Brain microvascular endothelial cell (primary cell): Measurements from ENCODE around the gene KIAA0232.
A peak's percentile ranks its signal among the peaks of the same experiment; 100 is the strongest.

Source experiments
- DNase-seq: peaks from one replicate; pipeline ENCODE4 v3.0.0-alpha.2; 2020
- H3K27ac ChIP-seq: fragments of 250-450 bp; sonication (Bioruptor Pico); 2 replicates; pipeline ENCODE4 v1.5.1; 2020; ENCODE audit warnings: mild to moderate bottlenecking, moderate library complexity
- H3K27me3 ChIP-seq: fragments of 250-450 bp; sonication (Bioruptor Pico); replicated peaks from 2 replicates; pipeline ENCODE4 v1.5.1; 2020; ENCODE audit warnings: mild to moderate bottlenecking
- H3K36me3 ChIP-seq: fragments of 250-450 bp; sonication (Bioruptor Pico); replicated peaks from 2 replicates; pipeline ENCODE4 v1.5.1; 2020; ENCODE audit warnings: mild to moderate bottlenecking
- H3K4me3 ChIP-seq: 2 replicates; pipeline ENCODE4 v1.5.1; 2011; ENCODE audit warnings: low read depth, mild to moderate bottlenecking, control low read depth, low read length, moderate library complexity
- in situ Hi-C: cut with HindIII; loops from 2 replicates; pipeline ENCODE4 v1.10.0; 2017; ENCODE audit warnings: low sequenced_read_pairs, low pct_ligation_motif_present
- TF ChIP-seq, protein P1 (sequence below): IDR thresholded peaks from 2 replicates; pipeline ENCODE4 v1.5.1; 2011; ENCODE audit warnings: low read depth, mild to moderate bottlenecking, moderate library complexity, low read length, control low read depth, inconsistent platforms; ENCODE audit errors: missing control alignments

Gene KIAA0232

DNA sequence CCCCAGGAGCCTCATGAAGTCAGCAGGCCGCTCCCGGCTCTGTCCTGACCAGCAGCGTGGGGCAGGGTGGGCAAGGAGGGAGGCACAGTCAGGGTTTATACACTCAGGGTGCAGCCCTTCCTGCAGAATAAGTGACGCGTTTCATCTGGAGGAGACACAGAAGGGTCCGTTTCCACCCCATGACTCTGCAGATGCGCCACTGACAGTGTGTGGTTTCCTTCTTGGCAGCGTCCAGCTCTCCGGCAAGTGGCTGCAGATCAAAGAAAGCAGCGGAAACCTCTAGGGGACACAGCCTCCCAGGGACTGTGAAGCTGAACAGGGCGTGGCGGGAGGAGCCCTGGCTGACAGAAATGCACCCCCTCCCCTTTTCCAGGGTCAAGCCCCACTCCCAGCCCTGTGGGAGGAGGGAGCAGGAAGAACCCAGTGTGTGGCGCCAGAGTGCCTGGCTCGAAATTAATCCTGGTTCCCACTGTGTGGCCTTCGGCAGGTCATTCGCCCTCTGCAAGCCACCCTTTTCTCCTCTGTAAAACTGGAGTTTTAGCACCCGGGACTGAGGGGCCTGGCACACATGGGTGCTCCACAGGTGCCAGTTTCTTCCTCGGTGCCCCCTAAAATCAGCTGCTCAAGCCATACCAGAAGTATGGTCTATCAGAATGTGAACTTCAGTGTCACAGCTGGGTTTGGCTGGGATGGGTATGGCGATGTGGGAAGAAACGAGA lies 109.8 kb downstream of the KIAA0232 start:
- peak overlapping the region; percentile 34 for H3K27ac ChIP-seq
- in situ Hi-C loops, result no loop called here
- no peaks in the 10 kb centered on the region for H3K27me3 ChIP-seq
- DNase-seq, result peak; percentile 56
- no peaks in the 10 kb centered on the region for H3K36me3 ChIP-seq
- TF ChIP-seq, protein P1, sequence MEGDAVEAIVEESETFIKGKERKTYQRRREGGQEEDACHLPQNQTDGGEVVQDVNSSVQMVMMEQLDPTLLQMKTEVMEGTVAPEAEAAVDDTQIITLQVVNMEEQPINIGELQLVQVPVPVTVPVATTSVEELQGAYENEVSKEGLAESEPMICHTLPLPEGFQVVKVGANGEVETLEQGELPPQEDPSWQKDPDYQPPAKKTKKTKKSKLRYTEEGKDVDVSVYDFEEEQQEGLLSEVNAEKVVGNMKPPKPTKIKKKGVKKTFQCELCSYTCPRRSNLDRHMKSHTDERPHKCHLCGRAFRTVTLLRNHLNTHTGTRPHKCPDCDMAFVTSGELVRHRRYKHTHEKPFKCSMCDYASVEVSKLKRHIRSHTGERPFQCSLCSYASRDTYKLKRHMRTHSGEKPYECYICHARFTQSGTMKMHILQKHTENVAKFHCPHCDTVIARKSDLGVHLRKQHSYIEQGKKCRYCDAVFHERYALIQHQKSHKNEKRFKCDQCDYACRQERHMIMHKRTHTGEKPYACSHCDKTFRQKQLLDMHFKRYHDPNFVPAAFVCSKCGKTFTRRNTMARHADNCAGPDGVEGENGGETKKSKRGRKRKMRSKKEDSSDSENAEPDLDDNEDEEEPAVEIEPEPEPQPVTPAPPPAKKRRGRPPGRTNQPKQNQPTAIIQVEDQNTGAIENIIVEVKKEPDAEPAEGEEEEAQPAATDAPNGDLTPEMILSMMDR, result peak; percentile 32
- peak overlapping the region; percentile 24 for H3K4me3 ChIP-seq

DNA sequence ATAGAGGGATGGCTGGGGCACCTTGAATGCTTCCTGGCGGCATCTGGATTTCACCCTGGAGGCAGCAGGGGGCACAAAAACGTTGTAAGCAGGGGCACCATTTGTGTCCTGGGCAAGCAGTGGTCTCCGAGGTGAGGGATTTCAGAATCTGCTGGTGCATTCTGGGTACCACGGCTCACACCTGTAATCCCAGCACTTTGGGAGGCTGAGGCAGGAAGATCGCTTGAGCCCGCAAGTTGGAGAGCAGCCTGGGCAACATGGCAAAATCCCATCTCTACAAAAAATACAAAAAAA lies 110.3 kb downstream of the KIAA0232 start:
- Histone ChIP-seq H3K27me3 (no peaks in the 10 kb centered on the region), H3K36me3 (no peaks in the 10 kb centered on the region), H3K4me3 (no peak overlapping the region), H3K27ac (no peak overlapping the region)
- in situ Hi-C loops, result no loop called here
- TF ChIP-seq, protein P1, result no peak
- no peak for DNase-seq

DNA sequence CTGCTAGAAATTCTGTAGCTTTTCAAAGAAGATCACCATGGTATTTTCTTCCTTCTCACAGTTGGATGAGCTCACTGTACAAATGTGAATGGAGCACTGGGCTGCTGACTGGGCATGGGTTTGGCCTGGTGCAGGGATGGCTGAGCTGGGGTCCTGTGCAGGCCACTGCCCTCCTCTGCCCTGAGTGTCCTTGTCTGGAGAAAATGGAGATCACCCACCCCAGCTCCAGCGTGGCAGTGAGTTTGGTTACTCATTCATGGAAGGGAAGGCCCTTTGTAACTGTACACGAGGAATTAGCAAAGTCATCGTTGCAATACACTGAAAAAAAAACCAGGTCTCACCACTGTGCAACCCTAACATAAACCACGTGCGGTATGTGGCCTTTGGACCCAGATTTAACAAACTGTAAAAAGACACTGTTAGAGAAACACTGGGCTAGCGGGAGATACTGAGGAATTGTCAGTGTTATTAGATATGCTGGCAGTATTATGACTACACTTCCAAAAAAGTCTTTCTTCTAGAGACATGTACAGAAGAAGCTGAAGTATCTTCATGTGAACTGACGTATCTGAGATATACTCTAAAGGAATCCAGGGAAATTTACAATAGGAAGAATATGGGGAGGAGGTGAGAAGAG lies 111.0 kb downstream of the KIAA0232 start:
- no peaks in the 10 kb centered on the region for H3K27me3 ChIP-seq
- in situ Hi-C loops, result no loop called here
- TF ChIP-seq, protein P1, result no peak
- no peaks in the 10 kb centered on the region for H3K36me3 ChIP-seq
- peak; percentile 31 for DNase-seq
- no peak overlapping the region for H3K4me3 ChIP-seq
- H3K27ac ChIP-seq, result peak overlapping the region; percentile 16

DNA sequence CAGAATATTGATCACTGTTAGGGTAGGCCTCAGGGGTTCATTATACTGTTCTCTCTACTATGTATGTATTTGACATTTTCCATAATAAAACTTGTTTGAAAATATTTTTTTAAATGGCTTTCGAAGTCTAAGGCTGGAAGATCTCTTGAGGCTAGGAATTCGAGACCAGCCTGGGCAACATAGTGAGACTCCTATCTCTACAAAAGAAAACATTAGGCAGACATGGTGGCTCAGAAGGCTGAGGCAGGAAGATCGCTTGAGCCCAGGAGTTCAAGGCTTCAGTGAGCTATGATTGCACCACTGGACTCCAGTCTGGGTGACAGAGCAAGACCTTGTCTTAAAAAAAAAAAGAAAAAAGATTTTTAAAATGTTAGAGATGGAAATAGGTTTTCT lies 111.6 kb downstream of the KIAA0232 start:
- Histone ChIP-seq H3K4me3 (no peak overlapping the region), H3K27me3 (no peaks in the 10 kb centered on the region), H3K27ac (peak overlapping the region; percentile 16), H3K36me3 (no peaks in the 10 kb centered on the region)
- no peak for DNase-seq
- TF ChIP-seq, protein P1, result no peak
- in situ Hi-C loops, result no loop called here

DNA sequence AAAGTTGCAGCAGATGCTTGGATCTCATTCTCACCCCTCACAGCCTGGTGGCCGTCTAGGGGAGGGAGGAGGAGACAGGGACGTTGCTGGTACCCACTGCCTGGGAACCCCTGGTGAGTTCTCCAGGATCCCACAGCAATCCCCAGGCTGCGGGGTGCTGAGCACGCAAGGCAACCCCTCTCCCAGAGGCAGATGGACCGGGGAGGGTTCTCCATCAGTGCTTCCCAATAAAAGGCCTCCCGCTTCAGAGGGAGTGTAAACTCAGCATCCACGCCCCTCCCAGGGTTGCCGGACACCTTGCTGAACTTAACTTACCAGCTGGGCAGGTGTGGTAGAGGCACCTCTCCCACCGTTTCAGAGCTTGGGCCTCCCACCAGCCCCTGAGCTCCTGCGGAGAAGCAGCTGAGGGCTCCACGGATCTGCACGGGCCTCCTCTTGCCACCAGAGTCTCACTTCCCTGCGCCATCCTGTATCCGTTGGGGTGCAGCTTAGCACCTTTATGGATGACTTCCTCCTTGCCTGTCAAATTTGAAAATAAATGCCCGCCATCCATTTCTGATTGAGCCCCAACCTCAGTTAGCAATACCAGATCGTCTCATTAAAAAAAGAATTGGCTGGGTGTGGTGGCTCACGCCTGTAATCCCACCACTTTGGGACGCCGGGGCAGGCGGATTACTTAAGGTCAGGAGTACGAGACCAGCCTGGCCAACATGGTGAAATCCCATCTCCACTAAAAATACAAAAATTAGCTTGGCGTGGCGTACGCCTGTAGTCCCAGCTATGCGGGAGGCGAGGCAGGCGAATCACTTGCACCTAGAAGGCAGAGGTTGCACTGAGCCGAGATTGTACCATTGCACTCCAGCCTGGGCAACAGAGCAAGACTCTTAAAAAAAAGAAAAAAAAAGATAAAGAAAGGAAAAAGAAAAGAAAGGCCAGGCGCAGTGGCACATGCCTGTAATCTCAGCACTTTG lies 112.3 kb downstream of the KIAA0232 start:
- no peak for DNase-seq
- no peak overlapping the region for H3K27ac ChIP-seq
- H3K27me3 ChIP-seq, result no peaks in the 10 kb centered on the region
- TF ChIP-seq, protein P1, result no peak
- in situ Hi-C loops, result no loop called here
- H3K36me3 ChIP-seq, result no peaks in the 10 kb centered on the region
- no peak overlapping the region for H3K4me3 ChIP-seq
